ENCODE results near the gene TXNRD2. TPM values are rescaled to one million over a fixed set of nuclear protein-coding genes. Genes with fewer than 3 reads are reported as not detected.

TXNRD2 gene
- total RNA-seq, 1 donor from 2014 or later, result 22.2 TPM

GRCh38 chr22:19902245-19902715, 39.3 kb downstream of the TXNRD2 start:
- Mint-ChIP-seq H3K4me3 (no peak overlapping the region), H3K4me1 (peaks cover 7% of the 10 kb centered on the region), H3K27me3 (ENCODE audit: low read depth) (no peaks in the 10 kb centered on the region), H3K36me3 (ENCODE audit: low read depth) (no peaks in the 10 kb centered on the region), H3K9me3 (no peaks in the 10 kb centered on the region), H3K27ac (ENCODE audit: unreplicated experiment) (no peak overlapping the region)
- no peak for TF ChIP-seq CTCF (conservative IDR thresholded peaks at IDR 0.05)
- no peak for DNase-seq (ENCODE audit: low read depth, low spot score)

DNA sequence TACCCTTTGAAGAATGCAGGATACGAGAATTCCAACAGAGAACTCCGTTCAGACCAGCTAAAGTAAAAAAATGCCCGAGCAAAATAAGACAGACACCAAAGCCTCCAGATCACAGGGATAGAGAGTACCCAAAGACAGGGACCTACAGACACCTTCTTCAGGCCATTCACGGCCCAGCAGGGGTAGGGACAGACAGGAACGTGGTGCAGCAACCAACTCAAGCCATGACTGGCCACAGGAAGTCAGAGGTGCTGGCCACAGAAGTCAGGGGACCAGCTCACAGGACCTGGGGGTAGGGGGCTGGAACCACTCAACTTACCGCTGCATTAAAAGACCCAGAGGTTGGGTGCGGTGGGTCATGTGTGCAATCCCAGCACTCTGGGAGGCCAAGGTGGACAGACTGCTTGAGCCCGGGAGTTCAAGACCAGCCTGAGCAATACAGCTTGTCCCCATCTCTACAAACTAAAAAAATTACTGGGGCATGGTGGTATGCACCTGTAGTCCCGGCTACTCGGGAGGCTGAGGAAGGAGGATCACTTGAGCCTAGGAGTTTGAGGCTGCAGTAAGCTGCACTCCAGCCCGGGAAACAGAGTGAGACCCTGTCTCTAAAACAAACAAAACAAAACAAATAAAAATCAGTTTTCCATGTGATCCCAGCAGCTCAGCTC, 39.9 kb downstream of the TXNRD2 start:
- Mint-ChIP-seq H3K36me3 (ENCODE audit: low read depth) (no peaks in the 10 kb centered on the region), H3K4me1 (peaks cover 7% of the 10 kb centered on the region), H3K27me3 (ENCODE audit: low read depth) (no peaks in the 10 kb centered on the region), H3K27ac (ENCODE audit: unreplicated experiment) (no peak overlapping the region), H3K4me3 (no peak overlapping the region), H3K9me3 (no peaks in the 10 kb centered on the region)
- DNase-seq (ENCODE audit: low read depth, low spot score), result no peak
- TF ChIP-seq CTCF (conservative IDR thresholded peaks at IDR 0.05), result no peak

DNA sequence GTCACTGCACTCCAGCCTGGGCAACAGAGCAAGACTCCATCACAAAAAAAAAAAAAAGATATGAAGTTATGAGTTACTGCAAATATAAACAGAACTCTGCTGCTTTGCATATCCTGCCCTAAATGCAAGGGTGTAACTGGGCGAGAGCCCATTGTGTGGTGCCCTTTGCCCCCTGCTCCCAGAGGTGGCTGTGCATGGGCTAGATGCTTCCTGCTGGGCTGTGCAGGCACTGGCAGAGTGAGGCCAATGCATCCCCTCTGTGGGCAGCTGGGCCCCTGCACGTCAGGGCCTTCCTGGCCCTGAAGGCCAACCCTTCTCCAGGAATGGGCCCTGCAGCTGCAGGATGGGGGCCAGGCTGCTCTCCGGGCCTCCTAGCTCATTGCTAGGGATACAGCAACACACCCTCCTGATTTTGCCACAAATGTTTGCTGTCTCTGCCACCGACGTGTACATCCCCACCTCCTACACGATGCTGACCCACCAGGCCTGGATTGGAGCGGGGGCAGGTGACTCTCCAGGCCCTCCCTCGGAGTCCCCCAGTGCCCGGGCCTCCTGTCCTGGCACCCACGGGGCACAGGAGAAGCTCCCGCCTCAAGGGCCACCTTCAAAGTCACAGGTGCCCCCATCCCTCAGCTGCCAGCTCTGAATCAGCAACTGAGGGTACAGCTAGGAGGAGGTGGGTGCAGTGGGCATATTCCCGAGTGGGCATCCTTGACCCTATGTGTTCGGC, 40.7 kb downstream of the TXNRD2 start:
- DNase-seq (ENCODE audit: low read depth, low spot score), result no peak
- Mint-ChIP-seq H3K4me1 (peaks cover 7% of the 10 kb centered on the region), H3K36me3 (ENCODE audit: low read depth) (no peaks in the 10 kb centered on the region), H3K9me3 (no peaks in the 10 kb centered on the region), H3K27me3 (ENCODE audit: low read depth) (no peaks in the 10 kb centered on the region), H3K4me3 (no peak overlapping the region), H3K27ac (ENCODE audit: unreplicated experiment) (no peak overlapping the region)
- TF ChIP-seq CTCF (conservative IDR thresholded peaks at IDR 0.05), result no peak

- no peak for TF ChIP-seq CTCF (conservative IDR thresholded peaks at IDR 0.05)
- H3K9me3 Mint-ChIP-seq, result no peaks in the 10 kb centered on the region
- no peak overlapping the region for H3K4me3 Mint-ChIP-seq
- no peak for DNase-seq (ENCODE audit: low read depth, low spot score)
- H3K4me1 Mint-ChIP-seq, result peaks cover 7% of the 10 kb centered on the region
- no peaks in the 10 kb centered on the region for H3K36me3 Mint-ChIP-seq (ENCODE audit: low read depth)
- no peaks in the 10 kb centered on the region for H3K27me3 Mint-ChIP-seq (ENCODE audit: low read depth)
- H3K27ac Mint-ChIP-seq (ENCODE audit: unreplicated experiment), result no peak overlapping the region
Measured at GRCh38 chr22:19898831-19899567, 42.6 kb downstream of the TXNRD2 start.

- Mint-ChIP-seq H3K4me1 (peaks cover 7% of the 10 kb centered on the region), H3K27me3 (ENCODE audit: low read depth) (no peaks in the 10 kb centered on the region), H3K36me3 (ENCODE audit: low read depth) (no peaks in the 10 kb centered on the region), H3K9me3 (no peaks in the 10 kb centered on the region), H3K27ac (ENCODE audit: unreplicated experiment) (no peak overlapping the region), H3K4me3 (no peak overlapping the region)
- TF ChIP-seq CTCF (conservative IDR thresholded peaks at IDR 0.05), result no peak
- no peak for DNase-seq (ENCODE audit: low read depth, low spot score)
Measured at GRCh38 chr22:19898145-19898544, 43.5 kb downstream of the TXNRD2 start.
